Measurements from ENCODE around the gene PPM1G.

Gene PPM1G

GRCh38 chr2:27350106-27350693 lies 59.2 kb downstream of the PPM1G start:
- no peak overlapping the region for H3K9ac ChIP-seq (ENCODE audit: low read depth, low read length)
- no peak overlapping the region for H3K4me3 ChIP-seq (ENCODE audit: low read depth, low read length)
- no peaks in the 10 kb centered on the region for H3K9me3 ChIP-seq (ENCODE audit: control insufficient read depth, insufficient read depth, low read length)
- peaks cover 5% of the 10 kb centered on the region for H3K4me1 ChIP-seq (ENCODE audit: control insufficient read depth, insufficient read depth, low read length)
- H3K27me3 ChIP-seq (ENCODE audit: control insufficient read depth, insufficient read depth, low read length), result no peaks in the 10 kb centered on the region
- no peaks in the 10 kb centered on the region for H3K36me3 ChIP-seq (ENCODE audit: control insufficient read depth, insufficient read depth, low read length)

GRCh38 chr2:27347641-27348040 lies 61.8 kb downstream of the PPM1G start:
- Histone ChIP-seq H3K9me3 (ENCODE audit: control insufficient read depth, insufficient read depth, low read length) (no peaks in the 10 kb centered on the region), H3K4me3 (ENCODE audit: low read depth, low read length) (no peak overlapping the region), H3K27me3 (ENCODE audit: control insufficient read depth, insufficient read depth, low read length) (no peaks in the 10 kb centered on the region), H3K36me3 (ENCODE audit: control insufficient read depth, insufficient read depth, low read length) (peaks cover 3% of the 10 kb centered on the region), H3K9ac (ENCODE audit: low read depth, low read length) (no peak overlapping the region), H3K4me1 (ENCODE audit: control insufficient read depth, insufficient read depth, low read length) (peaks cover 1% of the 10 kb centered on the region)

- no peaks in the 10 kb centered on the region for H3K9me3 ChIP-seq (ENCODE audit: control insufficient read depth, insufficient read depth, low read length)
- peaks cover 50% of the 10 kb centered on the region for H3K36me3 ChIP-seq (ENCODE audit: control insufficient read depth, insufficient read depth, low read length)
- H3K4me3 ChIP-seq (ENCODE audit: low read depth, low read length), result no peak overlapping the region
- no peak overlapping the region for H3K9ac ChIP-seq (ENCODE audit: low read depth, low read length)
- no peaks in the 10 kb centered on the region for H3K4me1 ChIP-seq (ENCODE audit: control insufficient read depth, insufficient read depth, low read length)
- no peaks in the 10 kb centered on the region for H3K27me3 ChIP-seq (ENCODE audit: control insufficient read depth, insufficient read depth, low read length)
These were observed 73.2 kb downstream of the PPM1G start for GRCh38 chr2:27336173-27336572.

- Histone ChIP-seq H3K36me3 (ENCODE audit: control insufficient read depth, insufficient read depth, low read length) (peaks cover 50% of the 10 kb centered on the region), H3K27me3 (ENCODE audit: control insufficient read depth, insufficient read depth, low read length) (no peaks in the 10 kb centered on the region), H3K9me3 (ENCODE audit: control insufficient read depth, insufficient read depth, low read length) (no peaks in the 10 kb centered on the region)
These were observed 74.1 kb downstream of the PPM1G start for GRCh38 chr2:27335311-27335710.

More at GRCh38 chr2:27335311-27335710, 74.1 kb downstream of the PPM1G start:
- H3K9ac ChIP-seq (ENCODE audit: low read depth, low read length), result no peak overlapping the region
- H3K4me1 ChIP-seq (ENCODE audit: control insufficient read depth, insufficient read depth, low read length), result no peaks in the 10 kb centered on the region
- no peak overlapping the region for H3K4me3 ChIP-seq (ENCODE audit: low read depth, low read length)

Measured in iPS-15b (cell line).